C1 segment of cervical spinal cord (tissue), 14 donors: Measurements from ENCODE around the gene KCNMA1.
A peak's percentile ranks its signal among the peaks of the same experiment; 100 is the strongest.

Source experiments
- DNase-seq, 14 donors: peaks; one replicate each; lab custom pipeline; 2025; lab: John Stamatoyannopoulos, UW

Gene KCNMA1

DNA sequence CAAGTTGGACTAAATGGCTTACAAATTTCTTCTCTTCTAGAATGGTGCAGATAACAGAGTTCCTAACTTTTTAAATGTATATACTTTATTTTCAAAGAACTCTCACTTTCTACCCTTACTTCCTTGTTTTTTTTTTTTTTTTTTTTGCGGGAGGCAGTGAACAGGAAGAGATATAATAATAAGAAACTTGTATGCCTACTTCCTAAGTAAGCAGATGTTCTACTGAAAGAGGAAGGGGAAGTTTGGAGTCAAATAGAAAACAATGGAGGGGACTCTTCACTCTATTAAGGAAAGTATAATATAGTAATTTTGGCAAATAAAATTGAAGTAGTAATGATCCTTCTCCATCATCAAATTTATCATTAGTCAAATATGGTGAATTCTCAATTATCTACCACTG, 754.0 kb downstream of the KCNMA1 start:
- no peak for DNase-seq

DNA sequence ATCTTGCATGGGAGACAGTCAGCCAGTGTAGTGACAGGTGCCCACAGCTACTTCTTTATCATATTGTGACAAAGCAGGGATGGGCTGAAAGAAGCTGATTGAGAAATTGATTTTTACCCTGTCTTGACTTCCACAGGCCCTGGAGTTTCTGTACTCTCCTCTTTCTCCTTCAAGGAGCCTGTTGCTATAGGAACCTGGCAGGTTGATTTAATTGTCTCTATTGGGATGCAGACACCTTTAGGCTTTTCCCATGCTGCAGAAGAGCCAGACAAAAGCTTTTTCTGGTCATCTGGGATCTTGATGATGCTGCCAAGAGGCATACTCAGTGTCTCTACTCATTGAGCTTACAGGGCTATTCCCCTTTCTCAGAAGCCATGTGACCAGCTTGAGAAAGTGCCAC, 754.8 kb downstream of the KCNMA1 start:
- DNase-seq: no peak

DNA sequence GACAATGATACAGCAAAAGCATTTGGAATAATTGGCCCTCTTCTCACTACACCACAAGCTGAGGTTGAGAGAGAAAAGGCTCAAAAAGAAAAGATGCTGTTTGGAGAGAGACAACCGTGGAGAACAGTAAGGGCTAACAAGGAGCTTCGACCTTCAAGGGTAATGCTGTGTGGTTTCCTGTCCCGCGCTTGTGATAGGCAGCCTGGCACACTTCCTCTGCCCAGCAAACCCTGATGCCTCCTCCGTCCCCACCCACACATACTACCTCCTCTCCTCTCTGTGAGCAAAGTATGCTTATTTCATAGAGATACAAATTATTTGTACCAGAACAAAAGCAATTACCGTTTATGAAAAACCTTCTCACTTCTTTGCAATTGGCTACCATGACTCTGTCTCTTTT, 755.4 kb downstream of the KCNMA1 start:
- peak in 2 of 14 donors; percentile 3 for DNase-seq

DNA sequence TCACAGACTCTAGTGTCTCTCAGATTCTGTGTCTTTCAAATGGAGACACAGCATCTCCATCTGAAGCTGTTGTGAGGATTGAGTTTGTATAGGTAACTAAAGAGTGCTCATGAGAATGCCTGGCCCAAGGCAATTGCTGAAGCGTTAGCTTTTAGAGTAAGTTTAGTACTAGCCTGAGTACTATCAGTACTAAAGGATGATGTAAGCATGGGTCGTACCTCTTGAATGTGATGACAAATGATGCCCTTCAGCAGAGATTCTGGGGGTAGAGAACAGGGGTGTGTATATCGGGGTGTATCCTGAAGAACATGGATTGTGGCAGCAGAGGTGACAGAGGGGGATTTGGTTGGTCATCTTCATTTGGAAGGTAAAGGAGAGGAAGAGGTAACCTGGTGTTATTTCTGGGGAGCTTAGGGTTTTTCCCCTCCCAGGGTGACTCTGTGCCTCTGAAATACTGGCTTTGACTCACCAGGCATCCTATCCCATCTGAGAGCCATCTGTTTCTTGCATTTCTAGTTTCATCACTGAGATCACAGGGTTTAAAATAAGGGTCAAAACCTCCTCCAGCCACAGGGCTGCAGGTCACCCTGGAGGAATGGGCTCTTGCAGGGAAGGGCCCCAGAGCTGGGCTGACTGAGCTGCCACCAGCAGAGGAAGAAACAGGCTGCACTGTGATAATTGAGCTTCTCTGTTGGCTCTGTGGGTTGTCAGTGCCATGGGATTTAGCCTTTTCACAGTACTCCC, 756.0 kb downstream of the KCNMA1 start:
- no peak for DNase-seq

DNA sequence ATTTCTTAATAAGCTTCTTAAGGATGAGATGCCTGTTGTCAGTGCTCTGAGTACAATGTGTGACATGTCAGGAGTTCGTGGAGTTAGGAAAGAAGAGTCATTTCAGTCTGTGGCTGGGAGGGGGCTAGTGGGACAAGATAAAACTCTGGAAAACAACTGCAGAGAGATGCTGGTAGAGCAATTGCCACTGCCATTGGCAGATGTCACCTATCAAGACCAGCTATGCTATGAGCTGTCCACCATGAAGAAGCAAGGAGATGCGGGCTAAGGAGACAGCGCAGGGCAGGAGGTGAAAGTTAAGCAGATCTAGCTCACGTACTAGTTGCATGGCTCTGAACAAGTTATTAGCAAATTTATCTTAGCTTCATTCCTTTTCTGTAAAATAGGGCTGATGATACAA, 756.7 kb downstream of the KCNMA1 start:
- DNase-seq: no peak

DNA sequence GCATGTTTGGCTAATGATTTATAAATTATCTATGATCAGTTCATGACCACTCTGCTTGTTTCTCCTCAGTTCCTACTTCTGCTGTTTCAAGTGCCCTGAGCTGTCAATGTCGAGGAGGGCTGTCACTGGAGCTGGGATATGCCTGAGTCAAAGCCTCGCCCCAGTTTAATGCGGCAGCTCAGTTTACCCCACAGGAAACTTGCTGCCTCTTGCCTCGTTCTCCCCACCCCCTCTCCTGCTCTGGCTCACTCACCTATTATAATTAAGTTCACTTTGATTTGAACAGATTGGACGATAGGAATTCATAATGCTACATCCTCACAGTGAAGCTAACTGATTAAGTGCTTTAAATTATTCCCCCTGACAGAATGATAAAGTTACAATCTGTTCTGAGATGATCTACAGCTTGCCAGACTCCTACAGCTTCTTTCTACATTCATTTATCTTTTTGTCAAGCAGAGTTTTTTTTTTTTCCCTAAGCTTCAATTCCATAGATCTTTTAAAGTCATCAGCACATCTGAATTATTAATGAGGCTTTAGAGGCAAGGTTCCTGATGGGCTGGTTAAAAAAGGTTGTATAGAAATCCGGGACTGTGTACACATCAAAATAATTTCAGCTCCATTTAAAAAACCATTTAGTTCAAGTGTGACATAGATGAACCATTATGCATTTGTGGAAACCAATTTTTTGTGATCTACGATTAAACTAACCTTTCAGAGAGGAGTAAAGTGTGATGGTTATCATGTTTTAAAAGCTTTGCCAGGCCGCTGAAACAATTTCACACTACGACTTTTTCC, 758.3 kb downstream of the KCNMA1 start:
- DNase-seq: no peak

DNA sequence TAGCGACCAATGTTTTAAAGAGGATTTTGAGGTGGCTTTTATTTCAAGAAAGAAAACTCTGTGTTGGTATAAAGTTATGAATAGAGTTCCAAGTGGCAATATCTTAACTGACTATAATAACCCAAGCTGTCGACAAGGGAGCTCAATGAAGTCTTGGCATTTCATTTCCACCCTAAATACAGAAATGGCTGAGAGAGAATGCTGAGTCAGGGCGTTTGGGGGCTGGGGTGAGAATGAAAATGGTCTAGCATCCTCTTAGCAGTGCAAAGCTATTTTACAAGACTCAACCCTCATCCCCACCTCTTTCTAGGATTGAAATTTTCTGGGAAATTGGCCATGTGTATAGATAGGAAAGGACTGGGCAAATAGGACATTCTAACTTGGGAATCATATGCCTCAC, 759.1 kb downstream of the KCNMA1 start:
- no peak for DNase-seq

DNA sequence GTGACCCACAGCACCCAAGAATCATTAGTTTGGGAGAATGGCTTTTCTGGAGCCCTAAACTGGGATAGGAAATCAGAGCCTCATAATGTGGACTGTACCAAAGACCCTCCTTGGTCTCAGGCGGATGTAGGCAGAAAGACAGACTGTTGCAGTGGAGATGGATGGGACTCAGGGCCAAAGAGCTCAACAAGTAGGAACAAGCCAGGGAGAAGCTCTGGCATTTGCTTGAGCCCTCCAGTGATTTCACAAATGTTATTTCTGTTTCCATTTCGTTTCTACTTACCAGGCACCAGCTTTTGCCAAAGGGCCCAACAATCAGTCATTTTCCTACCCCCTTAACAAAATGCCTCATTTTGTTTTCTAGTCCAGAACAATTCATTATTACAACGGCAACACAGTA, 762.7 kb downstream of the KCNMA1 start:
- DNase-seq: no peak

DNA sequence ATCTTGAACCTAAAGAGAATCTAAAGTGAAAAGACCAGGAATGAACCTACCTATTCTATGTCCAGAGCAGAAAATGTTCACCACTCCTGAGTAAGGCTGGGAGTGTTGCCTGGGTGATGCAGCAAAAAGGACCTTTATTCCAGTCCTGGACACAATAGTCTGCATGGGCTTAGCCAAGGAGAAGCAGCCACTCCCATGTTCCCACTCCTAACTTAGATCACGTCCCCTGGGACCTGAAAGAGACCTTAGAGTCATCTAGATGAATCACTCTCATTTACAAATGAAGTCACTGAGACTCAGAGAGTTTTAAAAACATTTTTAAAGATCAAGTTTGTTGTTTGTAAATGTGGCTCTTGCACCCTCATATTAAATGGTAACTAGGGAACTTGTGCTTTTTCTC, 763.4 kb downstream of the KCNMA1 start:
- no peak for DNase-seq

DNA sequence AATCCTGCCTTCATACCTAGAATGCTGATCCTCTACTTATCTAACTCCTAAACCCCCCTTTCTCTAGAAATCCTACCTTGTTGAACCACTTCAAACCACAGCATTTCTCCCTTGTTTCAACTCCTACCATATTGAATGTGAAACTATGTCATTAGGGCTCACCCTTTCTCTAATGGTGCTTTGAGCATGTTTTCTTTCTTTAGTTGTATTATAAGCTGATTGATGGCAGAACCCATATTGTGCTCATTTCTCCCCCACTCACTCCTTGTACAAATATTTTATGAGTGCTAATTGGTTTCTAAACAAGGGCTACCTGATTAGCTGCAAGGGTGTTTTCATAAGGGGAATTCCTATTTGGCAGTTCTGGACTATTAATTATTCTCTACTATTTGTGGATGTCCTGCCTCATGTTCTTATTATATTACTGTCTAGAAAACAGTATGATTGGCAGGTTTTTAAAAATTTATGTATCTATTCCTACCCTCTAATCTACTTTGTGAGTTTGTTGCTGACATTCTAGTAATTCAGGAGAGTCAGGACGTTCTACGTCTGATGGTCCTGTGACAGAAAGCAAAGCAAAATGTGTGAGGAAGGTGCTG, 765.8 kb downstream of the KCNMA1 start:
- DNase-seq: no peak

DNA sequence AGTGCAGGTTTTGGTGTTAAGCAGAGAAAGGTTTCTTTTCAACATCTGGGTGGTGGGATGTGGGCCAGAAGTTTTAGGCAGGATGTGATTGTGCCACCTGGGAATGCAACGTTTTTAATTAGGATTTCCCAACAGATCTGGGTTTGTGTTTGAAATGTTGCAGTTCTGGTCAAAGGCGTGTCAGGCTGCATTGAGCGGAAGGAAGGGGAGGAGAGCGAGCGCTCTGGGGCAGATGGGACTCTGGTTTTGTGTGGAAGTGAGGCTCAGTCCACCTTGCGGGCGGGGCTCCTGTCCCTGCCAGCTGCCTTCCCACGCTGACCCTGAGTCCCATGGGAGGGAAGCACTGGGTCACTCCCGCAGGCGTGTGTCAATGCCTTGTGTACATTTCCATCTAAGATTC, 767.7 kb downstream of the KCNMA1 start:
- no peak for DNase-seq

DNA sequence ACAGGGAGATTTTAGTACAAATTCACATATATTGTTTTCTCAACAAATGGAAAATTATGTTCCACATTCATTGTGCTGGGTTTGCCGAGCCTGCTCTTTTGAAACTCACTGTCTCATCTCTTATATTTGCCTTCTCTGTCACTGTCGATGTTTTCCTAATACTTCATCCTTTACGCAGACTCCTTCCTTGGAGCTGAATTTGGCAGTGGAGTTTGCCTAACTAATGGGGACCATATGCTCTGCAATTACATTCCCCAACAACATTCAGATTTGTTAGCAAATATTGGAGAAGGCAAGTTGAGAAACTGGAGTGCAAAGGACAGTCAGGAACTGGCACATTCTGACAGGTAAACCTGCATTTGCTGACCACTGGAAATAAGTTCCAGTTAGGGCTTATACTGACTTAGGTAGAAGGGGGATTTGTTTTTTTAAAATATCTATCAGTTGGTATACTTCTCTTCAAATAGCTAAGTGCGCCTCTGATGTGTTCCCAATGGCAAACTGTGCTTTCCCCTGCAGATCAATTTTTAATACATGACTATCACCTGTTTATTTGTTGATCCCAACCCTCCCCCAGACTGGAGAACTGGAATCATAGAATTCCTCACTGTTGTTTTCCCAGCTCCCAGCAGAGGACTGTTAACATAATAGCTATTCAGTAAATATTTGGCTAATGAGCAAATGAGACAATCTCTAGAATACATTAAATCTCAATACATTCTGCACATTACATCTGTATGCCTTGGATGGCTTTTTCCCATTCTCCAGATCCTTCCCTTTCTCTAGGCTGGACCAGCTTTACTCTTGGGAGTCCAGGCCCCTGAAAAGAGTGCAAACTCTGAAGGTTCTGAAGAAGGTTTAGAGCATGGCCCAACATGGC, 769.3 kb downstream of the KCNMA1 start:
- DNase-seq: no peak

DNA sequence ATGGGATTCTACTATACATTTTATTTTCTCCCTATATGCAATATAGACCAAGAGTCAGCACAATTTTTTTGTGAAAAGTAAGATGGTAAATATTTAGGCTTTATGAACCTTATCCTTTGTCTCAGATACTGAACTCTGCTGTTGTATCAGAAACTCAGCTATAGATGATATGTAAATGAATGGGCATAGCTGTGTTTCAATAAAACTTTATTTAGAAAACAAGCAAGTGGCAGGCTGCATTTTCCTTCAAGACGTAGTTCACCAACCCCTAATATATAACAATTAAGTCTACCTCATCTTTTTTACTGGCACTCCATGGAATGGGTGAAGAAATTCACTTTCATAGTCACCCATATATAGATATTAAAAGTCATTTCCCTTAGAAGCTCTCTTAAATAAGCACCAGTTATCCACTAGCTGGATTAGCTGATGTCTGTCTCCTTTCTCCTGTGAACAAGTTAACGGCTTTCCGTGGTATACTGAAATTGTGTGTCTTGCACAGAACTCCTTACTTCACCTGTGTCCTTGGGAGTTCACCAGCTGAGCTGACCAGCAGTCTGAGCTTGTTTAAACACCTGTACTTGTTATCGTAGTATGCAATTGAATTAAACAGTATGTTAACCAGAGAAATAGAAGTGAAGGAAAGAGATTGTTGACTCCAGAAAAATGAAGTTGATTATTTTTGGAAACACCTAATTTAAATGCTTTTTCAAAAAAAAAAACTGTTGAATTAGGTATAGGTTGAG, 770.6 kb downstream of the KCNMA1 start:
- DNase-seq: no peak

DNA sequence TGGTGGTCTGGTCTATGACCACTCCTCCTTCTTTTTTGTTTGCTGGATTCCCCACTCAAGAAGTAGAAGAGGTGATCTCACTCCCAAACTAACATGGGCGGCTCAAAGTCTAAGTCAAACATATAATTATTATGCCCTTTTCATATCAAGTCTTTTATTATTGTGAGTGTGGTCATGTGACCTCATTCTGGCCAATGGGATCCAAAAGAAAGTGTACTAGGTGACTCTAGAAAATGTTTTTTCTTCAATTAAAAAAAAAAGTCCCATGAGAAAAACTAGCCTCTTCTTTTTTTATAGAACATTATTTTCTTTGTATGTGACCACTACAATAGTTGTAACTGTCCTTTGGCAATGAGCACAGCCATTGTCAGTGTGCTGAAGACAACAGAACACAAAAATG, 772.7 kb downstream of the KCNMA1 start:
- no peak for DNase-seq

DNA sequence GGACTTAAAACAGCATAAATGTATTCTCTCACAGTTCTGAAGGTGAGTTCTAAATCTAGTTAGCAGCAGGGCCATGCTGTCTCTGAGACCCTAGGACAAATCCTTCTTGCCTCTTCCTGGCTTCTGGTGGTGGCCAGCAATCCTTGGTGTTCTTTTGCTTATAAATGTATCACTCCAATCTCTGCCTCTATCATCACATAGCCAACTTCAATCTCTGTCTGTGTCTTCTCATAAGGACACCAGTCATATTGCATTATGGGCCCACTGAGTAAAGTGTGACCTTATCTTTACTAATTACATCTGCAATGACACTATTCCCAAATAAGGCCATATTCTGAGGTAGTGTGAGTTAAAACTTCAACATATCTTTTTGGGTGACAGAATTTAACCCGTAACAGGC, 778.9 kb downstream of the KCNMA1 start:
- DNase-seq: no peak

DNA sequence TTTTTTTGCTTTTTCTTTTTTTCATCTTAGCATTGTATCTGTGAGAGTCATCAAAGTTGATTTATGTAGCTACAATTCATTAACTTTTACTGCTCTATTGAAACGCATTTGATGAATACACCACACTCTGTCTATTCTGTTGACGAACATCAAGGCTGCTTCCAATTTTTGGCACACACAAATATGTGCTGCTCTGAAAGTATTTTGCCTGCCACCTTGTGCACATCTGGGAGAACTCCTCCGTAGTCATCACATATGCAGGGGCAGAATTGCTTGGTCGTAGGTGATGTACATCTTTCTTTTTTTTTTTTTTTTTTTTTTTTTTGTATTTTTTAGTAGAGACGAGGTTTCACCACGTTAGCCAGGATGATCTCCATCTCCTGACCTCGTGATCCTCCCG, 796.8 kb downstream of the KCNMA1 start:
- no peak for DNase-seq

DNA sequence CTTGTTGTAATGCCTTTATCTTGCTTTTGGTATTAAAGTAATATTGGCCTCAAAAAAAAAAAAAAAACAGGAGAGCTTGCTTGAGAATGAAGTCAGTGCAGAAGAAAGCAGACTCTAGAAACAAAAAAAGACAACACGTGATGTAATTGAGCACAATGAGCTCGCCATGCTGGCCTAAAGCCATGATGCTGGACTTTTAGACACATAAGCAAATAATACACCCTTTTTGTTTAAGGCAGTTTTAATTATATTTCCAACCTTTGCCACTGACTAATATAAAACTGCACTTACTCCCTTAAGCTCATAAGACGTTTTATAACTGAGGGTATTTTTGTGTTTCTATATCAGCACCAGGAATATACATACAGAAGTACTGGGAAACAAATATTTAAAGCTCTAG, 798.3 kb downstream of the KCNMA1 start:
- DNase-seq: no peak

DNA sequence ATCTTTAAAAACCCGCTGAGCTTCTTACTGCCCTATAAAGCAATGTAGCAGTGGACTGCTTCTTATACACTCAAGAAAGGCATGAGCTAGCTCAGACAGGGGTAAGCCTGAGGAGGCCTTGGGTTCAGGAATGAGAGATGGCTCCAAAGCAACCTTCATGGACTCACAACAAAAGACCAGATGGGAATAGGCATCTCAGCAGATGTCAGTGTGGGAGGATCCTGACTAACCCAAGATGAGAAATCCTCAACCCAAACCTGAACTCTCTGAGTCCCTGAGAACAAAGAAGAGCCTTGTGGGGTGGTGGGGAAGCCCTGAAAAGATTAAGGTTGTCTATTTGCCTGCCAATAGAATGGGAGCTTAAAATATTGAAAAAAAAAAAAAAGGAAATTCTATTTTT, 807.4 kb downstream of the KCNMA1 start:
- no peak for DNase-seq

DNA sequence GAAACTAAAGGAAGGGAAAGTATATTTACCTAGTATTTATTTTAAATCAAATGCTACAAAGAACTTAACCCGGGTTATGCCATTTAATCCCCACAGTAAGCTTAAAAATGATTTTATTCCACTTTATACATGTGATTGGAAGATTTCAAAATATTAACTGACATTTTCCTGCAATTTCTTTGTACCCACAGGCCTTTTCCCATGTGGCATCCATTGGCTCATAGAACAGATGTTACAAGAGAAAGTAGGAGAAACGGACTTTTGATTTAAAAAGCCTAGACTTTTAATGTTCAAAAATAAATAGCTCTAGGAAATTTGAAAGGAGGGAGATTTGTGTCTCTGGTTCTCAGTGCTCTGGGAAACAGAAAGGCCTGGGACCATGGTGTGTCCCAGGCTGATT, 807.9 kb downstream of the KCNMA1 start:
- DNase-seq: no peak
